GM12872 (cell line): ENCODE measurements around the gene LANCL2.

Source experiments
- CTCF ChIP-seq: IDR thresholded peaks from 3 replicates; pipeline ENCODE4 v1.5.1; 2011; ENCODE audit warnings: low read depth, mild to moderate bottlenecking, low read length, moderate library complexity; ENCODE audit not compliant: insufficient read depth

The LANCL2 gene

GRCh38 chr7:55425141-55425752 lies 60.1 kb downstream of the LANCL2 start:
- no peak for TF ChIP-seq CTCF

DNA sequence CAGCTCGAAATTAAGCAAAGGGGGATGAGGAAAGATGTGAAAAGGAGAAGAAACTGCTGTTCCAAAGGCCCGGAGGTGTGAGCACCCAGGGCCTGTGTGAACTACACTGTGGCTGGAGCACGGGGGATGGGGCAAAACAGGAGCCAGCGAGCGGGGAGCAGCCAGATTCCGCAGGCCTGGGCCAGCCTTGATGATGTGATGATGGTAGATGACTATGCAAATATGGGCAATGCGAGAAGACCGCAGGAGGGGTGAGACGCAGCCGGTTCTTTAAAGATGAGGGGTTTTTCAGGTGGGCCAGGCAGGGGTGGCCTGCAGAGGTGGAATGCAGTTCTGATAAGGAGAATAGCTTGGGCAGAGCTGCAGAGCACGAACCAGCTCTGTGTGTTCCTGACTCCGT lies 61.5 kb downstream of the LANCL2 start:
- TF ChIP-seq CTCF, result no peak

GRCh38 chr7:55427342-55427741 lies 62.2 kb downstream of the LANCL2 start:
- TF ChIP-seq CTCF, result no peak

DNA sequence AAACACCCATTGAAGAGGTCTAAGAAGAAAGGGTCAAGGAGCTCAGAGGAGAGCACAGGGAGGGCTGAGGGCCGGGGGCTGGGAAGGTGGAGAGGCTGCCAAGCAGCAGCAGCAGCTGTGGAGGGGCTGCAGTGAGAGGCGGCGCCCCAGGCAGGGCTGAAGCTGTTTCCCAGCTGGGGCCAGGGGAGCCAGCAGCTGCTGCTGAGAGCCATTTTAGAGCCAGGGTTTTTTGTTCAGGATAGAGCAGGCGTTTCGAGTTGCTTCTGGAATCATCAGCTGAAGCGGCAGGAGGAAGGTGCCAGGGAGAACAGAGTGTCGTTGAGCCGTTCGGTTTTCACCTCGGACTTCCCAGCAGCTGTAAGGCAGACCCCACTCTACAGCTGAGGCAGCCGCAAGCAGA lies 62.7 kb downstream of the LANCL2 start:
- TF ChIP-seq CTCF, result no peak

DNA sequence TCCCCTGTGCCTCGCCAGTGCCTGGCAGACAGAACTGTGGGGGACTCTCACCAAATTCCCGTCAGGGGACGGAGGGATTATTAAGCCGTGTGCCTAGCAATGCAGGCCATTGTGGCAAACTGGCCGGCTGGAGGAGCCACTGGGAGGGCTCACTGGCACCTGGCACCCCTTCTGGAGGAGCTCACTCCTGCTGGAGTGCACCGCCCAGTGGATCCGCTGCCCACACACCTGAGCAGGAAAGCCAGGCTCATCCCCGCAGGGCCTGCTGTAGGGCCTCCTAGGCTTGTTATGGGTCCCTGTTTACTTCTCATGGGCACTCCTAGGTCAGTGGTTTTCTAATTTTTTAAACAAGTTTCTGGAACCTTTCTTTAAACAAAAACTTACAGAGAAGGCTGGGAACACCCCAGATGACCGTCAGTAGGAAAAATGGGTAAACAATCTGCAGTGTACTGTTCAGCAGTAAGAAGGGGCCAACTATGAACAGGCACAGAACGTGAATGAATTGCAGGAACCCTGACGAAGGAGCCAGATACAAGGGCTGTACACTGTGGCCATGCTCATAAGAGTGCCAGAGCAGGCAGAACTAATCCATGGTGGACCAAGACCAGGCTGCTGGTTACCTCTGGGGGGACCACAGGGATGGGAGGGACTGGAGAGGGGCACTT lies 64.8 kb downstream of the LANCL2 start:
- no peak for TF ChIP-seq CTCF

DNA sequence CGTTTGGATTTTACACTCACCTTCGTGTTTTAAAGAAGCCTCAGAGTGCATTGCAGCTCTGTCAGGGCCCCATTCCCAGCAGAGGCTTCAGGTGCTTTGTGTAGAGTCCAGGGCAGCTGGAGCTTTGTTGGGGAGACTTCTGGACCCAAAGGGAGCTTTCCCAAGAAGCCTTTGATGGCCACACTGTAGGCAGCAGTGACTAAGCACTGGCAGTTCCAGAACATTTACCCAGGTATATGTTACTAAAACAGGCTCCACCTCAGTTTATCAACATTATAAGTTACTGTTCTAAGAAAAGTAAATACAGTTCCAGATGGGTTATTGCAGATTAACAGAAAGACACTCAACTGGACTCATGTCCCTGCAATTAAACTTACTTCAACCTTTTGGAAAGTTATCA lies 66.8 kb downstream of the LANCL2 start:
- TF ChIP-seq CTCF, result no peak

DNA sequence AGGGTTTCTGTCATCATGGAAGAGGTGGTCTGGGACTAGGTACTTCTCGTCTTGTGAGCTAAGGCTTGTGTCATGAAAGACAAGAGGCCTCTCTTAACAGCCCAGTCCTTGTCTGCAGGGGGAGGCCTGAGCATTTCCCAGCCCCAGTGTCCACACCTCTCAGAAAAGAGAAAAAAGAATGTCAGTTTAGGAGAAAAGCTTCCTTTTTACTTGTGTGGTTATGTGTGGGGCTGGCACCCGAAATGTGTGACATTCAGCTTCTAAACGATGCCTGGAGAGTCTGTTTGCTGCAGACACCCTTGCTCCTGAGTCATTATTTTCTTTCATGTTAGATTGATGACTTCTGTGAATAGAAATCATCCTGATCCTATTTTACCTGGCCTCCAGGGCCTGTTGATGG lies 67.4 kb downstream of the LANCL2 start:
- no peak for TF ChIP-seq CTCF
